Glomerular visceral epithelial cell (primary cell): ENCODE data around the gene ELL2.

Experiments
- DNase-seq: peaks from one replicate; pipeline ENCODE4 v3.0.0-alpha.2; 2016; ENCODE audit errors: extremely low spot score

Gene ELL2

DNA sequence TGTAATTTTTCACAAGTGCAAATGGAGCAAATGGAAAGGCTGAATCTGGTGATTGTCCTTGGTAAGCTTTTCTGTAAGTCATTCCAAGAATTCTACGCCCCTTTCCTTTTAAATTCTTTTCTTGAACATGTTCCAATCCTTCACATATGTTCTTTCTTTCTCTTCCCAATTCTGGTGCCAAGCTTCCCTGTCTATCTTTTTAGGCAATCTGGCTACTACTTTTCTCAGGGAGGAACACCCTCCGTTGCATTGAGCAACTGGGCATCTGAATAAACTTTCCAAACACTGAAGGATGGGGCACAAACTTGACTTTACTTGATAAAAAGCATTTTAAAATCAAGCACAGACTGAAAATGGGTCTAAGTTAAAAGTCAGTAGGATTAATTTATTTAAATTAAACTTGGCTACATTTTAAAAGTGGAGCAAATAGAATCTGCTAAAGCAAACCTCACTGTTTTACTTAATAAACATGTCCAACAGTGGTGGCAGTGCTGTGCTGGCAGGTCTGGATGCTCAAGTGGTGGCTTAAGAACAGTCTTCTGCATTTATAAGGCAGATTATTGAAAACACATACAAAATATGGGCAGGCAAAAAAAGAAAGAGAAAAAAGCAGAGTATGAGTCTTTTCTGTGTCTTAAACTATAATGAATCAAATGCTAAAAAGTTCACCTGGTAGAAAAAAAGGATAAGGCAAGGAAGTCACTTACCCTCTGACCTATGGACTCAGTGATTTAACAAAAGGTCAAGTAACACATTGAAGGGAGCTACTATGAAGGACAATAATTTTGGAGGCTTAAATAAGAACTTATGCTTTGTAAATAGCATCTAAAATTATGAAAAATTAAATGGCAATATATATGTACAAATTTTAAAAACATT is 5.4 kb downstream of the ELL2 start:
- DNase-seq, result no peak

DNA sequence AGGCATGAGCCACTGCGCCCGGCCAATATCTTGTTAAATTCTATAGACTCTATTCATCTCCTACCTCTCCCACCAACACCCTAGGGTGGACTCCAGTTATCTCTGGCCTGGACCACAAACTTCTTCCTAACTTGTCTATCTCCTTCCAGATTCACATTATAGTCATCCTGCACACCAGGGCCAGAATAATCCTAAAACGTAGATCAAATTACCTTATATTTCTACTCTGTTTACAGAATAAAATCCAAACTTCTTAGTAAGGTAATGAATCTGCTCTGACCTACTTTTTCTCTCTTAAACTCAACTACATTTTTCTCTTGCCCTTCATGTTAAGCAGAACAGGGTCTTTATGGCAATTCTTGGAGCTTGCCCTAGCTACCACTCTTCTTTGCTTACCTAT is 6.9 kb downstream of the ELL2 start:
- DNase-seq, result no peak

DNA sequence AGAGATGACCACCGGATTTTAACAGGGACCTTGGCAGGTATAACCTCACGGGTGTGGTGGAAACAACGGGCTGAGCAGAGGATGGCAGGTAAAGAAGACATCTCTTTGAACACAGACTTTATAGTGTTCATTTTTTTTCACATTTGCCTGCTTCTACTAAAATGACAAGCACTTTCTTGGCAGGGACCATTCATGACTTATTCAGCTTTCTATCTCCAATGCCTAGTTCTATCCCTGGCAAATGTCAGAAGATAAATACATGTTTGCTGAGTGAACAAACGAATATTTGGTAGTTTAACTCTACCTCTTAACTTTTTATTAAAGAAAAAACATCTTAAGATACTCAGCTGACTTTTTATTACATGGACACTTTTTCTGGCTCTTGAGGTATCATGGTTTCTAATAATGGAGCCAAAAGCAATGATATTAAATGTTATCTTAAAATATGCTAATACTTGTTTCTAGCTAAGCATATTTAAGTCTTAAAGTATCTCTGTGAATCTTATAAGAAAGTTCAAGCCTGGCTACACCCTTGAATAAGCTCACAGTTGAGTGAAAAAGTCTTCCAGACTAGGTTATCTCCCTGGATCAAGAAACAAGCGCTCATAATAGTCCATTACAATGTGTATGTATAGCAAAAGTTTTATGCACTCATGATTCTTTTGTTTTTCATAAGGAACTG is 8.5 kb downstream of the ELL2 start:
- no peak for DNase-seq

DNA sequence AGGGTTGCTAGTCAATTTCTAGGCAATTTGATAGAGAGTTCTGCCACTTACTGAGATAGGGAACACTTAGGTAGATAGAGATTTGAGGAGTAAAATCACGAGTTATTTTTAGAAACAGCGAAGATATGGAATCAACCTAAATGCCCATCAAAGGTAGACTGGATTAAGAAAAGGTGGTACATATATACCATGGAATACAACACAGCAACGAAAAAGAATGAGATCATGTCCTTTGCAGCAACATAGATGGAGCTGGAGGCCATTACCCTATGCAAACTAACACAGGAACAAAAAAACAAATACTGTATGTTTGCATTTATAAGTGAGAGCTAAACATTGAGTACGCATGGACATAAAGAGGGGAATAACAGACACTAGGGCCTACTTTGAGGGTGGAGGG is 9.7 kb downstream of the ELL2 start:
- no peak for DNase-seq

DNA sequence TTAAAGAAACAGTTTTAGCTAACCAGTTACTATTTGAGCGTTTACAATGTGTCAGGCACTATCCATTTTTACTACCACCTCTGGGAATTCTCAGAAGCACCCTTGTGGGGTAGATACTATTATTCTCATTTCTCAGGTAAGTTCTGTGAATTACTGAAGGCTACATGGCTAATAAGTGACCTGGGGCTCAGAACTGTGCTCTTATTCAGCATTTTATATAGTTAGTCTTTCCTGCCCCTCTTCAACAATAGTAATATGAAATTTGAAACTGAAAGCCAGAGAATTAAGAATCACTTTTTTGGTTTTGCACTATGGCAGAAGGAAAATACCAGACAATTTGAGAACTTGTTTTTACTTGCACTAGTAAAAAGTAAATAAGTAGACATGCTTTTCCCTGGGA is 11.8 kb downstream of the ELL2 start:
- no peak for DNase-seq

DNA sequence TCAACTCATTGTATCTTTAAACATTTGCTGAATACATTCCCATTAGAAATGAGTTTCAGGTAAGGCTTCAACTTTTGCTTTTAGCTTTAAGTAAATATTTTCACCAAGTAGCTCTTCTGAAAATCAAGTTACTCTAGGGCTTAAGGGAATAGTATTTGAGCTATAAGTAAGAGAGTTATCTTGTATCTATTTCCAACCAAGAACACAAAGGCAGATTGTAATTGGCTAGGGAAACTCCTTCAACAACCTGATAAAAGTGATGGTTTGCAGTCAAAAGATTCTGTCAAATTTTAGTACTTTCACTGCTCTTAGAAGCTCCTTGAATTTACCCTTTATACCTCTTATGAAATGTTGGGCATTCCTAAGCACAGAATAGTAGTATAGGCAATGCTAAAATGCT is 13.0 kb downstream of the ELL2 start:
- no peak for DNase-seq

DNA sequence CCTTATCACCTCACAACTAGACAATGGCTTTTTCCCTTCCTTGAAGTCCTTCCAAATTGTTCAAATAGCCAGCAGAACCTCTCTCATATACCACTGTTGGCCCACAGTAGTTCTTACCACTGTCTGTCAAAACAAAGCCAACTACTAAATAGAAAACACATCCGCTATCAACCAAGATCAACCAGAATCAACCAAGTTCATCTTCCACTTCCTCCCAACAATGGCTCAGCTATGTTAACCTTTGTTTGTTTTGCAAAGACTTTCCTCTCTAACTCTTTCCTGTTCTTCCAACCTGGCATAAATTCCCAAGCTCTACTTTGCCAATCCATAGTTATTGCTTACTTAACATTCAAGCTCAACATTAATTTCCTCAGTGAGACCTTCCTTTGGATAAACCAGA is 15.2 kb downstream of the ELL2 start:
- DNase-seq, result no peak

DNA sequence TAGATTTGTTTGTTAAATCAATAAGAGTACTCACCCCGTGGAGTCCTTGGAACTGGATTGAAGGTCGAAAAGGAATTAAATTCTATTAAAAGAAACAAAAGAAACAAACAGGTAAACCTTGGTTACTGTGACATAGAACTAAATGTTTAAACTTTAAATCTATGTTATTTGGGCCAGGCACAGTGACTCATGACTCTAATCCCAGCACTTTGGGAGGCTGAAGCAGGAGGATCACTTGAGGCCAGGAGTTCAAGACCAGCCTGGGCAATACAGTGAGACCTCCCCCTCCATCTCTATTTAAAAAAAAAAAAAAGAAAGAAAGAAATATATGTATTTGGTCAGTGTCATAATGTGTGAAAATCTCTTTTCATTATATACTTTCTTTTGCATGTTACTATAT is 18.7 kb downstream of the ELL2 start:
- DNase-seq, result no peak

DNA sequence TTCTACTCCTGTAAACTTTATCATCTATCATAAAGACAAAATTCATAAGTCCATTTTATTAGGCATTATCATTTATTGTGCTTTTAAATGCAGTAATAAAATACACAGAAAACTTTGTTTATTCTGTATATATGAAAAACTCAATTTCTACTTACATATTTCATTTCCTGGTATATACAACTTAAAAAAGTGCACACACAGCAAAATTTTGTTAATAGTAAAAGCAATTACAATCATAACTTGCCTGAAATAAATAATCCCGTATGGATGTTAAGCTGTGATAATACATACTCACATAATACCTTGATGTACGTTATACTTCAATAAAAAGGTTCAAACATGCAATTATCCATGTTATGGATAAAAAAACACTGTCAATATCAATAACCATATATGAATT is 19.2 kb downstream of the ELL2 start:
- no peak for DNase-seq

DNA sequence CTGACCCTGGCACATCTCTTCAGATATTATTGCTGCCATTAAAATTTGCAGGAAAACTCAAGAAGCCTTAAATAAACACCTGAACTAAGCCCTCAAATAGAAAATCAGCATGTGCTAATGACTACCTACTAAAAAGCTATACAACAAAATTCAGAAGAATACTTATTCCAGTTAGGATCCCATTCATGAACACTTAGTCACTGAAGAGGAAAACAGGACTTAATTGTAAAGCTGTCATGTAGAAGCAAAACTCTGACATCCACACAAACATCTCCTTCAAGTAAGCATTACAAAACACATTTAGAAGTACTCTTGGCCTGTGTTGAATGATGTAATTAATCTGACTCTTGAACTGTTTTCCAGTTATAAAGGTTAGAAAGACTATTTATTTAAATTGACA is 19.9 kb downstream of the ELL2 start:
- no peak for DNase-seq

DNA sequence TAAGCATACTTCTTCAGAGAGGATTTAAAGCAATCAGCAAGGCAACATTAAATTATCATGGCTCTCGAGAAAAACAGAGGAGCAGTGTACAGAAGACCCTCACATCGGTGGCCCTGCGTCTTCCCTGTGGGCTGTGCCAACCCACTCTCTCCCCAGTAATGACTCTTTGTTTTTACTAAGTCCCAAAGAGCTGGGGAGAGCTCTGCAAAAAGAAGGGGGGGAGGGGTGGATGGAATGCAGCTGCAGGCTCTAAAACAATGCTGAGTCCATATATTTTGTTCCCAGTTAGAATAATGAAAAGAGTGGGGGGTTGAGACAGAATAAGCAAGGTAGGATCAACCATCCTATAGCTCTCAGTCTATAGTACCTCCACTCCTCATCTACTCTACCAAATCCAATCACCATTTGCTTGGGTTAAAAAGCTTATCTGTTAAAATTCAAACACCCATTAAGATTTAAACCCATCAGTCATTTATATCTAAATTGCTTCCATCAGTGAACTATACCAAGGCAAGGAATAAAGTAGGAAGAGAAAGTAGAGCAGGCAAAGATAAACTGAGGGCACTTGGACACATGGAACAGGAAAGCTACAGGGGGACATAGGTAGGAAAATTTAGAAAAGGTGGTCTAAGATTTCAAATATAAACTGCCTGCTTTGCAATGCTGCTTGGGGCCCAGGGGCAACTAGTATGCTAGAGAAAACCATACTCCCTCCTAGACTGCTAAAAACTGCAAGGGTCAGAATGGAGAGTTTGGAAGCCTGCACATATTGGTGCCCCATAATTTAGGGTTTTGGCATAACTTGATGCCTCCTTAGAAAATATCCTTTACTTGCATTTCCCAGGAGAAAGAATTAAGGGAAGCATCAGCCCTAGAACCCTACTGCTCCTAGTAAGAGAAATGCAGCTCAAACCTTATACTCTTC is 20.6 kb downstream of the ELL2 start:
- no peak for DNase-seq

DNA sequence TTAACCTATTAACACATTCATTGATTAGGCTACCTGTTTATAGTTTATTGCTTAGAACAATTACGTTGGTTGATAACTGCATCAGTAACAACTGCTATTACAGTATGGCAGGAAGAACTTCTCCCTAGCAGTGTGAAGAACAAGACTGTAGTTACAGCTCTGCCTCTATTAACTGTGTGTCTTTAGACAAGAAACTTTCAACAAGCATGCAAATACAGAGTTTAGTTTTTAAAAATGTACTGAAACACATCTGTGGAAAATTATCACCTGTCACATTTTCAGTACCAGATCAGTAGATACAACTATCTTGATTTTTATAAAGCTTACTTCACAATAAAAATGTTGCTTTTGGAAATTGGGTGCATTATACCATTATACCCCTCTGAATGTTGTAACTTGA is 22.2 kb downstream of the ELL2 start:
- no peak for DNase-seq

DNA sequence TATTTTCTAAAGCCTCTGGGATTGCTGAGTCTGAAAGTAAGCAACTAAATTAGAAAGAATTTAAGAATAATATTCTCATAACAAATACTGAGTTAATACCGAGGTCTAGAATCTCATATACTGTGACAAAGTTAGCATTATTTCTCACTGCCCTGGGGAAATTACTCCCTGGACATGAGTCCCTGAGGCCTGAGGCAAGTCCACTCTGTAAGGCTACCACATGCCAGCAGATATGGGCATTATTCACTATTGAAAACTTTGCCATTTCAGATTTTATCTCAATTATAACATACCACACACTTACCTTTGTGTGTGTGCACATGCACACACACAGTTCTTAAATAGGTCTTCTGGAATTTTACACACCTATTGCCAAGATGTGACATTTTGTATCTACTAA is 22.9 kb downstream of the ELL2 start:
- no peak for DNase-seq

DNA sequence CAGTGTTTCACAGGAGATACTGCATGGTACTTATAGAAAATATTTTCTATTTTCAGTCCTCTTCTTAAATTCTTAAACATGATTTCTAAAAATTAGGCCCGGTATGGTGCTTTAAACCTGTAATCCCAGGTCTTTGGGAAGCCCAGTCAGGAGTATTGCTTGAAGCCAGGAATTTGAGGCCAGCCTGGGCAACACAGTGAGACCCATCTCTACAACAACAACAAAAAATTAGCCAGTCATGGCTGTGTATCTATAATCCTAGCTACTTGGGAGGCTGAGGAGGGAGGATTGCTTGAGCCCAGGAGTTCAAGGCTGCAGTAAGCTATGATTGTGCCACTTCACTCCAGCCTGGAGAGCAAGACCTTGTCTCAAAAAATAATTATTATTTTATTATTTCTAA is 23.3 kb downstream of the ELL2 start:
- DNase-seq, result no peak

DNA sequence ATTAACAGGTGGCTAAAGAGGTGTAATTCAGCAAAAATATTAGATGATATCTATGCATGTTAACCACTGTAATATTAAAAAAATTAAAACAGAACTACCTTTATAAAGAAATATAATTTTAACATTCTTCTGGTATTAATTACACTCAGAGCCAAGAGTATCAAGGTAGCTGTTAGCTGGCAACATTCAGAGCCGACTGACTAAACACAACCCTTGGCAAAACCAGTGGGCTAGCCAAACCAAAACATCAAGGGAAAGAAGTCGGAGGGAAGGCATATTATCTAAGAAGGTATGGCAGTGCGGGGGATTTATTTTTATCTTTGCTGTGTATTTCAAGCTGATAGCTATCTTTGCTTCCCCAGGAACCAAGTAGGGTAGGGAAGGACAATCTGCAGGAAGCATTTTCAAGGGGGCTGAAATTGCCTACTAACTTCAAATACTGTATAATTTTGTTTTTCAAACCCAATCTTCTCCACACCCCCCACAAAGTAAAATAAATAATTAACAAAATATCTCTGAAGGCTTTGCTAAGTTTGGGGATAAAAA is 24.0 kb downstream of the ELL2 start:
- DNase-seq, result no peak

DNA sequence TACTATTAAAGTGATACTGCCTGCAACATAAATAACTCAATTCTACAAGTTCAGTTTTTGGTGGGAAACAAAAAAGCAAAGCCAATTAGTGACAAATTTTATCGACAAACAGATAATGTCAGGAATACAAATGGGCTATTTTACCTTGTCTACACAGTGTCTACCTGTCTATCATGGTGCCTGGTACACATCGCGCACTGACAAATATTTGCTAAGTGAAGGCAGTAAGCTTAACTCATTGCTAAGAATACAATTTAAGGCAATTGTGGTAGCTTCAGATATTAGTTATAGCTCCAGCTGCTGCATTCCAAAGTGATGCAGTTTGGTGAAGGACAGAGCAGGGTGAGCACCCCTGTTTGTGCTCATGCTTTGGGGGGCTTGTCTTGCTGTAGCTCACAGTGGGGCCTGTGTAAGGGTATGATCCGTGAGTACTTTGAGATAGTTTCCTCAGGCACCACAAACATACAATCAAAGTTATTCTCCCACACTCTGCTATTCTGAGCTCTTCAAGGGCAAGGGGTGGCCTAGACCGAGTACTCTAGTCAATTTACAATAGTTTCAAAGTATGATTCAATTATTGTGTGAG is 24.7 kb downstream of the ELL2 start:
- no peak for DNase-seq

DNA sequence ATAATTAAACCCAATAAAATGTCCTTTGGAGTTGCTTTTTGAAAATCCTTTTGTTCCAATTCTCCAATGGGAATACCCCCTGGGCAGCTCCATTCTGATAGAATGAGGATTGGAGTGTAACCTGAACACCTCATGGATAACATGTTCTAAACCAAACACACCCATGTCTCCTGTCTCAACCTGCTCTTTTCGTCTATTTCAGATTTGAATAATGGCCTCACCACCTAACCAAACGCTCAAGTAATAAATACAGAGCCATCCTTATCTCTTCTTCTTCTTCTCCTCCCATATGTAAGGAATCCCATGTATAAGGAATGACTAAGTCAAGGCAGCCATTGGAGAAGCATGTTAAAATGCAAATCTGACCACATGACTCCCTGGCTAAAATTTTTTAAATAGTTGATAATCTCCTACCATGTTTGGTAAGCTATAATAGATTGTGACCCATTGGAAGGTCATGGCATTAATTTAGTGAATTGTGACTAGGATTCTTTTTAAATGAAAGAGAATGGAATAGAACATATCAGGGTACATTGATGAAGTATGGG is 26.0 kb downstream of the ELL2 start:
- DNase-seq, result no peak

DNA sequence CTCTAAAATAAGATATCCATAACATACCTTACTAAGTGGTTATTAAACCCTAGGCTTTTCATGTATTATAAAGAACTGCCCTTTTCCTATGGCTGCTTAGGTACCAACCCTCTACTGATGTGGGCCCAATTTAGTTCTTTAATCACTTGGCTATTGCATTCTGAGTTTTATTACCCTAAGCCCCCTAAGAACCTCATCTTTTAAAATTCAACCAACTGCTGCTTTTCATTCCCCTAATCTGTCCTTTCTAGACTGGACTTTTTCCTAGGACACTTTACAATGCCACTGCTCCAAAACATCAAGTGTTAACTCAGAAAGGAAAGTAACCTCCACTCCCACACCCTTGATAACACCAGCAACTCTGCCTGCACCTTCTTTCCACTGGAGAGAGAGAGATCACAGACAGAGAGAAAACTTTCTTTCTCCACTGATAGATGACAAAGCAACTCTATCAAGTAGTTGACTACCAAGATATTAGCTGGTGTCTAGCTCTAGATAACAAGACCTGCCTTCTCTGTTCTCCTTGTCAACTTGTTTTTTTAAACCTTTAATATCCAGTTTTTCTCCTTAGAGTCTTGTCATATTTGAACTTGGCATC is 27.3 kb downstream of the ELL2 start:
- no peak for DNase-seq

DNA sequence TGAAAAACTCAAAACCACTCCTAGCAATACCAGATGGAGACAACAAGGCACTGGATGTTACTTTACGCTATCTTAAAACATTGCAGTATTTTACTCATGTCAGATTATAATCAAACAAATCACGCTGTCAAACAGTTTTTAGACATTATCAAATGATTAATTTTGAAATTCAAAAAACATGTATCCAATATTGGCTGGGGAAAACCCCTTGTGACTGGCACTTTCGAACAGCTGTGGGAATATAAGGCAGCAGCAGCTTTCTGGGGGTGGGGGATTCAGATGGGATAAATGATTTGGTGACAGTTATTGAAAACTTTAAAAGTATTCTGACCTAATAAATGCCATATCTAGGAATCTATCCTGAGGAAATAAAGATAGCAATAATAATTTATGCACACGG is 28.7 kb downstream of the ELL2 start:
- no peak for DNase-seq

DNA sequence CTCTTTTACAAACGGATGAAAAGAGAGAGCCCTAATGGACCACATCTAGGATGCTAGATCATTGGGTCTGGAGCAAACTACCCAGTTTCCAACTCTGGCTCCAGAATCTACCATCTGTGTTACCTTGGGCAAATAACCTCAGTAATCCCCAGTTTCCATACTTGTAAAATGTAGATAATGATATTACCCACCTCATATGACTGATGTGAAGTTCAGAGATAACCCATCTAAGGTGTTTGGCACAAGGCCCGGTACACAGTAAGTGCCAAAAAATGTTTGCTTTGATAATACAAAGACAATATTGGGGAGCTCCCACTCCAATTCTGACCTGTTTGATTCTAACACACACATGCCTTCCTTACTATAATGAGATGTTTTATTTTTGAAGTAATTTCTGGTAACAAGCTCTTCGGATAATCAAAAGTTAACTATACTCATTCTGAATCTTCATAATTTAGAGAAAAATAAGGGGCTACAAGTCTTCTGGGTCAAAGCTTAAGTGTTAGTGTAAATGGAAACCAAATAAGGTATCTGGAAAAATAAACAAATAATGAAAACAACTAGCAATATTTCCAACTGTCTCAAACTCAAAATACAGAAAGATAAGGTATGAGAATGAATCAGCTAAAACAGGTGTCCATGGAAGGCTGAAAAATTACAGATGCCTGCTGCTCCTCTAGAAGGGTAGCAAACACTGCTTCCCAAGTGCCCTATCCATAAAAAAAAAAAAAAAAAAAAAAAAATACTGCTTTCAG is 30.4 kb downstream of the ELL2 start:
- DNase-seq, result no peak
